RWPE1 (cell line): Measurements from ENCODE around the gene PIGS.

Experiments
- CTCF ChIA-PET: fragments of 350-600 bp; sonication (Branson Sonifier 250); formaldehyde crosslinking; extraction: SDS; loops from one replicate; lab custom pipeline; 2021; lab: Yijun Ruan, JAX
- POLR2A ChIA-PET: fragments of 400-600 bp; formaldehyde crosslinking; extraction: SDS; loops from one replicate; lab custom pipeline; 2020; ENCODE audit warnings: antibody characterized with exemption; ENCODE audit not compliant: low non-redundant PET; lab: Yijun Ruan, JAX
- DNase-seq: peaks from one replicate; pipeline ENCODE4 v3.0.0; 2012; ENCODE audit warnings: low spot score
- H3K27ac ChIP-seq: fragments of 450-650 bp; 2 replicates; pipeline ENCODE4 v1.5.1; 2017
- TF ChIP-seq, protein P1 (sequence below): fragments of 450-650 bp; conservative IDR thresholded peaks from 2 replicates; pipeline ENCODE4 v1.5.1; 2017; ENCODE audit warnings: low read depth, mild to moderate bottlenecking

The PIGS gene

DNA sequence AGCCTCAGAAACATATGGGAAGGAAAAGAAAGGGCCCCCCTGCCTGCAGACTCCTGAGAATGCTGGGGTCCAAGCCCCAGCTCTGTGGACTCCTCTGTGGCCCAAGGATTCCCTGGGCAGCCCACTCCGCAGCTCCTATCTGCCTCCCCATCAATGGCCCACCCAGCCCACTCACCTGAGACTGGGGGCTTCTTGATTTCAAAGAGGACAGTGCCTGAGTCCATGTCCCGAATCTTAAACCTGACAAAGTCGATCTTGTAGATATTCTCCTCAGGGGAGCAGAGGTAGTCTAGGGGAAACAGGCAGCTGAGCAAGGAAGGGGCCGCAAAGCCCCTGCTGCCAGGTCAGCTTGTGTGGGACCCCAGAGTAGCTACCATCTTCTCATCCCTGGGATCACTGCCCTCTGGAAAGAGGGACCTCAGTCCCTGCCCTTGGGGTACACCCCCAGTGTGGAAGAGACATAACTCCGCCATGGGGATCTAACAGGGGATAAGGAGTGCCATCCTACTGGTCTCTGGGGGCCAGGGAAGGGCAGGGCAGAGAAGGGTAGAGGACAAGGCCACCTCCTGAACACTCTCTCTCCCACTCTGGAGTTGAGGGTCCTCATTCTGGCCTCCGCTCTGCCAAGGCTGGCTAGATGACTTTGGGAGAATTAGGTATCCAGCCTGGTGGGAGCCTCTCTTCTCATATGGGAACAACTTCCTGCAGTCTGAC is 22.8 kb downstream of the PIGS start:
- ChIA-PET POLR2A (no interaction called here), CTCF (interaction anchor here (0.6 to 1.3 kb wide), 4 partner anchors 11 to 31 kb away, joined by 3 to 5 read pairs (median 4); partner anchors contain the start of gene PIGS)
- no peak overlapping the region for H3K27ac ChIP-seq
- TF ChIP-seq, protein P1, sequence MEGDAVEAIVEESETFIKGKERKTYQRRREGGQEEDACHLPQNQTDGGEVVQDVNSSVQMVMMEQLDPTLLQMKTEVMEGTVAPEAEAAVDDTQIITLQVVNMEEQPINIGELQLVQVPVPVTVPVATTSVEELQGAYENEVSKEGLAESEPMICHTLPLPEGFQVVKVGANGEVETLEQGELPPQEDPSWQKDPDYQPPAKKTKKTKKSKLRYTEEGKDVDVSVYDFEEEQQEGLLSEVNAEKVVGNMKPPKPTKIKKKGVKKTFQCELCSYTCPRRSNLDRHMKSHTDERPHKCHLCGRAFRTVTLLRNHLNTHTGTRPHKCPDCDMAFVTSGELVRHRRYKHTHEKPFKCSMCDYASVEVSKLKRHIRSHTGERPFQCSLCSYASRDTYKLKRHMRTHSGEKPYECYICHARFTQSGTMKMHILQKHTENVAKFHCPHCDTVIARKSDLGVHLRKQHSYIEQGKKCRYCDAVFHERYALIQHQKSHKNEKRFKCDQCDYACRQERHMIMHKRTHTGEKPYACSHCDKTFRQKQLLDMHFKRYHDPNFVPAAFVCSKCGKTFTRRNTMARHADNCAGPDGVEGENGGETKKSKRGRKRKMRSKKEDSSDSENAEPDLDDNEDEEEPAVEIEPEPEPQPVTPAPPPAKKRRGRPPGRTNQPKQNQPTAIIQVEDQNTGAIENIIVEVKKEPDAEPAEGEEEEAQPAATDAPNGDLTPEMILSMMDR: no peak; the same call in 1 of the 2 replicates
- DNase-seq: no peak

DNA sequence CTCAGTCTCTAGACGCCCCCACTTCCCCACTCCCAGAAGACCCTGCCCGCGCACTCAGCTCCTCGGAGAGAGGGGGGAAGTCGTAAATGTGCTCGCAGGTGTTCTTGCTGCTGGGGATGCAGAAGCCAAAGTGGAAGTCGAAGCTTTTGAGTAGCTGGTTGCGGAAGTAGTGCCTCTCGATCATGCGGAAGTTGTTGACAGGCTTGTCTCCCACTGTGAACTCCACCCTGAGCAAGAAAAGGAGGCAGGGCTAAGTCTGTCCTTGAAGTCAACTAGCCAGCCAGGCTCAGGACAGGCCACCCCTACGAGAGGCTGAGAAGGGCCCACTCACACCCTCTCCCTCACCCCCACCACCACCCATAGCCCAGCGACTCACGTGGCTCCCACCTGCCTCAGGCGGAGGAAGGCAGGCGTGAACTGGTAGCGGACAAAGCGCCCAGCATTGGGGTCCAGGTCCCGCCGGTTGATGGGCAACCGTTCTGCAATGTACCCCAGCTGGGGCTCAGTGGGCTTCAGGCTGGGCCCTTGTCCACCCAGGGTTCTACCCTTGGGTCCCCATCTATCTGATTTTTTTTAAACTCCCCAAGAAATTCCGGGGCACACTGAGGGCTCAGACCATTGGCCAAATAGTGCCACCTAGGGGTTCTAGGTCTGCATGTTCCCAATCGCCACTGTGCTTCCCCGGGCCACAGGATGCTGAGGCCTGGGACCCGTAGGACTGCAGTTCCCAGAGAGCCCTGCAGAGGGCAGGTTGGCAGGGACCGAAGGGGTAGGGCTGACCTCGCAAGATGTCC is 23.5 kb downstream of the PIGS start:
- peak; percentile 72 for DNase-seq
- no peak overlapping the region for H3K27ac ChIP-seq
- TF ChIP-seq, protein P1: peak; percentile 77
- CTCF ChIA-PET: interaction anchor here (0.6 to 1.3 kb wide), 11 partner anchors 11 to 587 kb away, joined by 3 to 6 read pairs (median 4); partner anchors contain the start of gene PIGS
- POLR2A ChIA-PET: no interaction called here

DNA sequence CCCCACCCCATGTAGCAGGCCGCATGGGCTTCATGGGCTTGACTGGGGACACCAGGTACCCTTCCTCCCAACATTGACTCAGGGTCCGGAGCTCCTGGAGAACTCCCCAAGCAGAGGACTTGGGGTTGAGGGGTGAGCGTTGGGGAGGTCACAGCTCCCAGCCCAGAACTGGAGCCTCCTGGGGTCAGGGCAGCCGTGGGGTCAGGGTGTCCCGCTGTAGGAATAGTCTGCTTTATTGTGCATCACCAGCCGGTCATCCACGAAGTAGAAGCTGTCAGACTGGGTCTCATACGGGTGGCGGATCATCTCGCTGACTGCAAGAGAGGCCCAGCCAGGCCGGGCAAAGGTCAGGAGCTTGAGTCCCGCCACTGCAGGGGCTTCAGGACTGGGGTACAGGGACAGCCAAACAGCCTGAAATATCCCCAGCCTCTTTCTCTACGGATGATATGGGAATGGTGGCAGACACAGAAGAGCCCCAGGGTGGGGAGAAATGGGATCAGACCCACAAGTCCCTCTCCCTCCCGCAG is 24.2 kb downstream of the PIGS start:
- ChIA-PET CTCF (interaction anchor here (0.6 to 1.3 kb wide), 8 partner anchors 10 to 588 kb away, joined by 3 to 6 read pairs (median 4); no protein-coding TSS in a partner anchor), POLR2A (no interaction called here)
- TF ChIP-seq, protein P1: no peak
- no peak overlapping the region for H3K27ac ChIP-seq
- DNase-seq: no peak

DNA sequence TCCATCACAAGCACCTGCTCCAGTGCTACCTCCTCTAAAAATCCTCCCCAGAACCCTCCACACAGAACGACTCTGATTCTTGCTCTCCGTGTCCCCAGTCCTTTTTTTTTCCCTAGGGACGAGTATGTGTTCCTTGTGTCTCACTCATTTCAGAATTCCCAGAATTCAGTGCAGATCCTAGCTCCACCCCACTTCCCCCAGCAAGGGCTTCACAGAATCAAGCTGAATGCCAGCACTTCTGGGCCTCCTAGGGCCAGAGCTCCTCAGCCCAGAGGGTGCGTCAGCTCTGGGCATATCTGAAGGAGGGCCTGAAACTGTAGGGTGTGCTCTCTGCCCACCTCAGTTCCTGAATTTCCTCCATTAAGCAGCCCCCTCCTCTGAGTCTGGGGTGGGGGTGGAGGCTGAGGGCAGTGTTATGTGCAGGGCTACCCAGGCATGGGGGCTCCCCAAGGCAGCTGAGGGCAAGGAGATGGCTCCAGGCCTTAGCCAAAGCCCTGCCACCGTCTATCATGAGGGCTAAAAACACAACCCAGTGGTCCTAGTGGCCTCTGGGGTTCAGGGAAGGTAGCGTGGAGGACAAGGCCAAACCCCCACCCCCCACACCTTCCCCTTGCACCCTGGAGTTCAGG is 25.4 kb downstream of the PIGS start:
- DNase-seq: no peak
- TF ChIP-seq, protein P1: no peak
- ChIA-PET CTCF (interaction anchor here (0.6 kb wide), 1 partner anchor 48 kb away, joined by 3 read pairs; no protein-coding TSS in a partner anchor), POLR2A (no interaction called here)
- no peak overlapping the region for H3K27ac ChIP-seq

DNA sequence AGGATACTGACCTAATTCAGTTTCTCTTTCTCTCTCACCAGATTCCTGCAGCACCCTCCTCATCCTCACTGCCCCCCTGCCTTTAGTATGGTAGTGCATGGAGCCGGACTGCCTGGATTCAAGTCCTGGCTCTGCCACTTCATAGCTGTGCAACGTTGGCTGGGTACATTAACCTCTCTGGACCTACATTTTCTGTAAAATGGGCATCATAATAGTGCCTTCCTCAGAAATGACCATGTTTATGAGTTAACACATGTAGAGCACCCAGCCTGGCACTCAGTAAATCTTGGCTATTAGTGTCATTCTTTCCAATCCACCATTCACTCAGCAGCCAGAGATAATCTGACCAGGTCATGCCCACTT is 26.2 kb downstream of the PIGS start:
- TF ChIP-seq, protein P1: no peak
- CTCF ChIA-PET: no interaction called here
- DNase-seq: no peak
- POLR2A ChIA-PET: no interaction called here
- no peak overlapping the region for H3K27ac ChIP-seq
